Posterior vena cava (tissue), 2 donors: Measurements from ENCODE around the gene SLC22A8. TPM values are rescaled to one million over a fixed set of nuclear protein-coding genes. Genes with fewer than 3 reads are reported as not detected.
A peak's percentile ranks its signal among the peaks of the same experiment; 100 is the strongest.
"Not testable (repeated sequence)": the region's sequence is repeated elsewhere in the genome, so short reads cannot be mapped to it uniquely, and the experiment has no call there.

Experiments used
- DNase-seq: peaks from one replicate; pipeline ENCODE4 v3.0.0-alpha.2; 2020; ENCODE audit warnings: low spot score
- intact Hi-C, 2 donors: fragments of 100-400 bp; cut with DNase I; formaldehyde crosslinking; loops; one replicate each; pipeline versions ENCODE4 v1.14.1 to v1.14.2; 2022 to 2023
- long read RNA-seq, 2 donors: library from polyadenylated mRNA; unstranded; transcript quantifications; one replicate each; pipeline ENCODE4 v2.0.0, GENCODE V29; 2020 to 2021
- total RNA-seq, 2 donors: library from RNA; stranded (reverse); fragmentation: NEBNext Ultra II Directional; extraction: Animal tissue kit (Norgen Biotek cat#: 25700); gene quantifications; one replicate each; pipeline ENCODE4 v1.2.1, GENCODE V29; 2021
- donor health status: DM: yes; HTN: yes; CAD: no.
- donor health status: DM: yes; HTN: yes; CAD: no.

Gene SLC22A8, protein sequence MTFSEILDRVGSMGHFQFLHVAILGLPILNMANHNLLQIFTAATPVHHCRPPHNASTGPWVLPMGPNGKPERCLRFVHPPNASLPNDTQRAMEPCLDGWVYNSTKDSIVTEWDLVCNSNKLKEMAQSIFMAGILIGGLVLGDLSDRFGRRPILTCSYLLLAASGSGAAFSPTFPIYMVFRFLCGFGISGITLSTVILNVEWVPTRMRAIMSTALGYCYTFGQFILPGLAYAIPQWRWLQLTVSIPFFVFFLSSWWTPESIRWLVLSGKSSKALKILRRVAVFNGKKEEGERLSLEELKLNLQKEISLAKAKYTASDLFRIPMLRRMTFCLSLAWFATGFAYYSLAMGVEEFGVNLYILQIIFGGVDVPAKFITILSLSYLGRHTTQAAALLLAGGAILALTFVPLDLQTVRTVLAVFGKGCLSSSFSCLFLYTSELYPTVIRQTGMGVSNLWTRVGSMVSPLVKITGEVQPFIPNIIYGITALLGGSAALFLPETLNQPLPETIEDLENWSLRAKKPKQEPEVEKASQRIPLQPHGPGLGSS
- not detected for total RNA-seq
- long read RNA-seq, donor 1: 0 reads
- long read RNA-seq, donor 2: 0 reads

DNA sequence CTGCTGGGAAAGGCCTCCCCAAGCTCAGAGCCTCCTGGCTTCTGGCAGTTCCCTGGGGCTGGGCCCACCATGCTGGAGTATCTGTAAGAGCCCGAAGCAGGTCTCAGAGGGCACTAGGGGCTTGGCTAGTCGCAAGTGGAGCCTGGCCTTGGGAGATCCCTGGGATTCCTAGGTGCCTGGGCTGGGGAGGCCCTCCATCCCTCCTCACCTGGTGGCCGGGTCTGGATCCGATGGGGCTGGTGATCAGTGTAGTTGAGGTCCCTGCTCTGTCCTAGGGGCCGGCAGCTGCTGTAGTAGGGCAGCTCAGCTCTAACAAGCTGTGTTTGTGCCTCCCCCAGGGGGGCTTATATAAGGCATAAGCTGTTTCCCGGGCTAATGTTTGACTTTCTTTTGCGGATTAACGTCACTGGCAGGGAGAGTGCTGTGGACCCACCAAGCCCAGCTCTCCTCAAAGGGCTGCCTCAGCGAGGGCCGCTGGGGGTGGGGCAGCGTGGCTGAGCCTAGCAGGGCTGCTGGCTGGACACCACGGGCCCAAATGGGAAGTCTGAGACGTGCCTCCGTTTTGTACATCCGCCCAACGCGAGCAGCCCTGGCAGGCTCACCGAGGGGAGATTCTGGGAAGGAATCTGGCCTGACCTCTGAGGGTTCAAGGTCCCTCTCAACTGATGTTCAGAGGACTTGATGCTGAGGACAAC lies at the start of gene SLC22A8:
Gene SLC22A8, minus strand, starts transcription at position 321 of the 695 bp plus-strand sequence. CDS start 883 bp downstream, outside the sequence.
- no peak for DNase-seq
- intact Hi-C loops: no loop called here

DNA sequence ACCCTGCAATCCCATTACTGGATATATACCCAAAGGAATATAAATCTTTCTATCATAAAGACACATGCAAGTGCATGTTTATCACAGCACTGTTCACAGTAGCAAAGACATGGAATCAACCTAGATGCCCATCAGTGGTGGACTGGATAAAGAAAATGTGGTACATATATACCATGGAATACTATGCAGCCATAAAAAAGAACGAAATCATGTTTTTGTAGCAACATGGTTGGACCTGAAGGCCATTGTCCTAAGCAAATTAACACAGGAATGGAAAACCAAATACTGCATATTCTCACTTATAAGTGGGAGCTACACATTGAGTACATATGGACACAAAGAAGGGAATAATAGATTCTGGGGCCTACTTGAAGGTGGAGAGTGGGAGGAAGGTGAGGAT lies 30.6 kb upstream of the SLC22A8 start:
- DNase-seq, intact Hi-C loops: not testable (repeated sequence)

DNA sequence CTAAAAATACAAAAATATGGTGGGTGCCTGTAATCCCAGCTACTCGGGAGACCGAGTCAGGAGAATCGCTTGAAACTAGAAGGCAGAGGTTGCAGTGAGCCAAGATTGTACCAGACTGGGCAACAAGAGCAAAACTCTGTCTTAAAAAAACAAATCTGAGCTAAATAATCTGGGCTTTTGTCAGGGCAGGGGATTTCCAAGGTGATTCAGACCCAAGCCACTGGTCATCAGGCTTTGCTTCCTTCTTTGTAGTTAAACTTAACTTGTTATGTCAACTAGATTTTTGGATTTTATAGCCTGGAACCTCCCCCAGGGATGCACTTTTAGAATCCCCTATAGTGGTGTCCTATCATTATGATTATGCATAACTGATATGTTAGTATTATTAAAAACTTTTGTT lies 27.0 kb upstream of the SLC22A8 start:
- no peak for DNase-seq
- intact Hi-C loops: no loop called here

GRCh38 chr11:63032457-63032856 lies 16.8 kb upstream of the SLC22A8 start:
- intact Hi-C loops: no loop called here
- no peak for DNase-seq

DNA sequence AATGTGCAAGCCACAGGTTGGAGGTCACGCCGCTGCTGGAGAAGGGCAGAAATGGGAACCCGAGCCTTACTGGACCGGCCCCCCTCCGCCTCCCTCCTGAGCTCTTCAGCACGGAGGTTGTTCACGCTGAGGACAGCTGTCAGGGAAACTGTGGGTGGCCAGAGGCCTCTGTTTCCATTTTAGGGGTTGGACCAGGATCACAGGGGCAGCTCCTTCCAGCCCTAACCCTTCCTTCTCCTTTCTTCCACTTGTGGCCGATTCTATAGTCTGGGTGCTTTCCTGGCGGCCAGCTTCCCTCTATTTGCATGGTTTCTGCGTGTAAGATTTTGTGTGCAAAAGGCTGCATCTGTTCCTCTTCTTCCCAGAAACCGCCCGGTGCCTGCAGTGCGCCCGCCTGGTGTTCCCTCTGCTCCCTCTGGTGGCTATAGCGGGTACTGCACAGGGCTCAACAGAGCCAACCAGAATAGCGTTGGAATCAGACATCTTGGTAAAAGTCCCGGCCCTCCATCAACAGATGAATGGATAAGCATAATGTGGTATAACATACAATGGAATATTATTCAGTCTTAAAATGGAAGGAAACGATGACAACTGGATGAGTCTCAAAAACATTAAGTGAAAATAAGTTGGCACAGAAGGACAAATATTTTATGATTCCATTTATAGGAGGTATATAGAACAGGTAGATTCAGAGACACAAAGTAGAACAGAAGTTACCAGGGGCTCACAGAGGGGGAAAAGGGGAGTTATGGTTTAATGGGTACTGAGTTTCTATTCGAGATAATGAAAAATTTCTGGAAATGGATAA lies 8.4 kb upstream of the SLC22A8 start:
- intact Hi-C loops: loop anchor here (1.0 to 2.0 kb wide), 2 partner anchors 115 to 118 kb away; no protein-coding TSS in a partner anchor
- peak; percentile 96 for DNase-seq

- no peak for DNase-seq
- intact Hi-C loops: no loop called here
Observed at GRCh38 chr11:63023222-63023814, 7.7 kb upstream of the SLC22A8 start.

DNA sequence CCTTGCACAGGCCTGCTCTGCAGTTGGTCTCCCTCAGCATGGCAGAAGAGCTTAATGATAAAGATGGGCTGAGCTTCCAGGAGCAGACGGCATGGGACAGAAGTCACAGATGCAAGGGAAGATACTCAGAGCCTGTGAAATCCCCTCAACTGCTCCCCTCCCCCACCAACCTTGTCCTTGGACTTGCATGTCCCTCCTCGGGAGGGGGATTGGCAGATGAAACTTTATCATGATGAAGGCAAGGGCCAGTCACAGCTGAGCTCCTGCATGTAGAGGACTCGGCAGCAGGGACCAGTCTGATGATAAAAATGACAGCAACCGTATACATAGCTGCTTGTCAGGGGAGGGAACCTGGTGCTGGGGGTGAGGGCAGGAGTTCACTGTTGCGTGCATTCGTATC lies 6.8 kb upstream of the SLC22A8 start:
- intact Hi-C loops: no loop called here
- DNase-seq: no peak

DNA sequence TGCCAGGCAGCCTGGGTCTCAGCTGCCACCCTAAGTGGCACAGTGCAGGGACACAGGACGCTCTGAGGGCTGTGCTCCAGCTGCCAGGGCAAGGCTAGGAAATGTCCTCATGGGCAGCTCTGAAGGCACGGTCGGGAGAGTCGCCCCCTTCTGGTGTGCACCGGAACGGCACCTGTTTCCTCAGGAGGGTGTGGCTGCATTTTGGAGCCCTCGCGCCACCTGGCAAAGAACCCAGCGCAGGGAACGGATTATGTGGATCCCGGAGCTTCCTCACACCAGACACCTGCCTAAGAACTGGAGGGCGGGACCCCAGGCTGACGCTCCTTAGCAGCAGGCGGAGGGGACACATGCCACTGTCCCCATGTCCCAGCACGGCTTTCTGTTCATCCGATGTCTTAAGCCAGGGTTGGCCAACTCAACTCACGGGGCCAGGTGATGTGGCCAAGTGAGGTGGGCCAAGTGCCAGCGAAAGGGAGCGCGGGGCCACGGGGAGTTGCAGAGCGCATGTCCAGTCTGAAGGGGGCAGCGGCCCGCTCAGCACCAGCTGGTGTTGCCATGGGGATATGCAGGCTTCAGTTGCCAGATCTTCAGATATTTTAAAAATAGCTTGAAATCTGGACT lies 5.1 kb upstream of the SLC22A8 start:
- DNase-seq: no peak
- intact Hi-C loops: no loop called here

DNA sequence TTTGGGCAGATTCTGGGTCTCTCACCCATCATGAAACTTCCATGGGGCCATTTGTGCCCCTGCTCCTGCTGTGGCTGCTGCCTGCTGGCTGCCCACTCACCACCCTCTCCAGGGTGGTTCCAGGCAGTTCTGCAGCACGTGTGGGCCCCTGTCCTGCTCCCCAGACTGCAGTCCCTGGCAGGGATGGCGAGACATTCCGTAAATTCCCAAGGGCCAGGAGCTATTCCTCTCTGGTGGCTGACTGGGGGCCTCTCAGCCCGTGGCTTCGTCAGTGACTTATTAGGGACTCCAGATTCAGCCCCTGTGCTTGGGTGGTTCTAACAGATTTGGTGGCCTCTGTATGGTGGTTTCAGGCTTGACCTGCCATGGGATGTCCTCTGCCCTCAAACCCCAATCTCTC lies 3.9 kb upstream of the SLC22A8 start:
- intact Hi-C loops: no loop called here

DNA sequence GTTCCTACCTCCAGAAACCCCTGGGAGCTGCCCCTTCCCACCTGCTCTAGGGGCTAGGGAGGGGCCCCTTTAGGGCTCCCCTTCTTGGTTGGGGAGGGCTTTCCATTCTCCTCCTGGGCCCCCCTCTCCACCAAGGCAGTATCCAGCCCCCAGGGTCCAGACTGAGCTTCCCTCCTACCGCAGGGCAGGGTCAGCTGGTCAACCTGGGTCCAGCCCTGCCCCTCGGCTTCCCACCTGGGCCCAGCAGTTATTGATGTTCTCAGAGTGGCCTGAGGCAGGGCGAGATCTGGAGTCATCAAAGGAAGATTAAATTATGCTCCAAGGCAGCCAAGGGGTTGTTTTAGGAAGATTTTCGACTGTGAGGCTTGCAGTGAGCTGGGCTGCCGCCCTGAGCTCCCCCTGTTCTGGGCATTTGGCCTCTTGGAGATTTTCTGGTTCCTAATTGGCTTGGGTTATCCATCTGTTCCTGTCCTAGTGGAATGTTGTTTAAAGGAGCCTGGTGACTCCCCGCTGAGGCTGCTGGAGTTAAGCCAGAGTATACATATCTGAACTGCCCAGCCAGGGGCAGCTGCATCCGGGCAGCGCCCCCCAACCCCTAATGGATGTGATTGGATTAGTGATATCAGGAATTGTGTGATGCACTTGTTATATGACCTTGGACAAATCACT lies 1.8 kb upstream of the SLC22A8 start:
- DNase-seq: no peak
- intact Hi-C loops: no loop called here

More for the DNA sequence above, 3.9 kb upstream of the SLC22A8 start:
- no peak for DNase-seq

DNA sequence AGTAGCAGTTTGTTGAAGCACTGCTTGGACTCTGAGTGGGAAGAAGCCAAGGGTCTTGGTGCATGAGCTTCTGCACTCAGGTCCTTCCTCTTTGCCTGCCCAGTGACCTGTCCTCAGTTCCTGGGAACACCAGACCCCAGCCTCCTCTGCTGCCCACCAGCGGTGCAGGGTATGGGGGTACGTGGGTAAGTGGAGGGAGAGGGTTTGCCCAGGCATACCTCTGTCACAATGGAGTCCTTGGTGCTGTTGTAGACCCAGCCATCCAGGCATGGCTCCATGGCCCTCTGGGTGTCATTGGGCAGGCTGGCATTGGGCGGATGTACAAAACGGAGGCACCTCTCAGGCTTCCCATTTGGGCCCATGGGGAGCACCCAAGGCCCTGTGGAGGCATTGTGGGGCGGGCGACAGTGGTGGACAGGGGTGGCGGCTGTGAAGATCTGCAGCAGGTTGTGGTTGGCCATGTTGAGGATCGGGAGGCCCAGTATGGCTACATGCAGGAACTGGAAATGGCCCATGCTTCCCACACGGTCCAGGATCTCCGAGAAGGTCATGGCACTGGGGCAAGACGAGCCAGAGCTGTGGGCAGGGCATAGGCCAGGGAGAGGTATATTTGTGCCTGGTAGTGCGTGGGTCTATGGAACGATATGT lies 1.1 kb downstream of the SLC22A8 start:
- intact Hi-C loops: no loop called here
- no peak for DNase-seq

GRCh38 chr11:63012839-63013238 lies 2.8 kb downstream of the SLC22A8 start:
- intact Hi-C loops: no loop called here

GRCh38 chr11:63012430-63012829 lies 3.2 kb downstream of the SLC22A8 start:
- intact Hi-C loops: no loop called here
- no peak for DNase-seq

More at GRCh38 chr11:63012839-63013238, 2.8 kb downstream of the SLC22A8 start:
- DNase-seq: no peak

DNA sequence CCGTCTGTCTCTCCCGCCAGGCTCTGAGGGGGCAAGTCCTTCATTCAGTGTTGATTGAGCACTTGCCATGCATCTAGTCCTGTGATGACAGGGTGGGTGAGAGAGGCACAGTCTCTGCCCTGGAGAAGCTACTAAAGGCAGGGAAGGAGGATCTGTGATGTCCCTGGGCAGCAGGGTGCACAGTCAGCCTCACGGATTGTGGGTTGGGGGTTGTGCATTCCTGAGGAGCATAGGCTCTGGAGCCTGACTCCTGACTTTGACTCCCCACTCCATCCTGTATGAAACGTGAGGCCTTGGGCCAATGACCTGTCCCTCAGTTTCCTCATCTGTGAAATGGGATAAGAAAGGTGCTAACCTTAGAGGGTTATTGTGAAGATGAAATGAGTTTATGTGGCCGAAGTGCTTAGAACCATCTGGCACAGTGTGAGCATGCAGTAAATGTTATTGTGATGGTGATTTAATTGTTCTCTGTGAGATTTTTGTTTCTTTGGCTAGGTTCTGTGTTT lies 4.7 kb downstream of the SLC22A8 start:
- intact Hi-C loops: no loop called here
- DNase-seq: no peak

- intact Hi-C loops: no loop called here
- no peak for DNase-seq
Observed at GRCh38 chr11:63007920-63008319, 7.7 kb downstream of the SLC22A8 start.

DNA sequence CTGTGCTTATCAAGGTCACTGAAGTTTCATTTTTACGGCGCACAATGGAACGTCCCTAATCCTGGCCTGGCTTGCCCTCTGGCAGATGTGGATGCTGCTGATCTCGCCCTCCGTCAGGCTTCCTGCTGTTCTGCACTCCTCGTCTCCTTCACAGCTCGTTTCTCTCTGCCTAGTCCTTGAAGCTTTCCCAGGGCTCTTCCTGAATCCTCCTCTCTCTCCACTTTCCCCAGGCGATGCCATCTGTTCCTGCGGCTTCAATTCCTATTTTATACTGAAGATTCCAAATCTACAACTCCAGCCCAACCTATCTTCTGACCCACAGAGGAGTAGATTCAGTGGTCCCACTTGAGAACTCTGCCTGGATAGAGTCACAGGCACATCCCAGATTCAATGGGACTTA lies 14.2 kb downstream of the SLC22A8 start:
- DNase-seq: no peak
- intact Hi-C loops: no loop called here

DNA sequence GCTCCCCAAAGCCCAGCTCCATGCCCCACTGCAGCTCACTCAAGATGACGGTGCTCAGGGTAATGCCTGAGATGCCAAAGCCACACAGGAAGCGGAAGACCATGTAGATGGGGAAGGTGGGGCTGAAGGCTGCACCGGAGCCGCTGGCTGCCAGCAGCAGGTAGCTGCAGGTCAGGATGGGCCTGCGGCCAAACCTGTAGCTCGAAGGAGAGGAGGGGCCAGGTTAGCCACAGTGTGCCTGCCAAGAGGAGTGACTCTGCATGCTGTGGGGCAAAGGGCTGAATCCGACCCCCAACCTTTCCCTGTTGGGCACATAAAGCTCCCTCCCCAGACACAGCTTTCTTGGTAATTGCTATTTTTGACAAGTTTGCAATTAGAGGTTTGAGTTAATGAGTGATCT lies 16.0 kb downstream of the SLC22A8 start:
- no peak for DNase-seq
- intact Hi-C loops: no loop called here

DNA sequence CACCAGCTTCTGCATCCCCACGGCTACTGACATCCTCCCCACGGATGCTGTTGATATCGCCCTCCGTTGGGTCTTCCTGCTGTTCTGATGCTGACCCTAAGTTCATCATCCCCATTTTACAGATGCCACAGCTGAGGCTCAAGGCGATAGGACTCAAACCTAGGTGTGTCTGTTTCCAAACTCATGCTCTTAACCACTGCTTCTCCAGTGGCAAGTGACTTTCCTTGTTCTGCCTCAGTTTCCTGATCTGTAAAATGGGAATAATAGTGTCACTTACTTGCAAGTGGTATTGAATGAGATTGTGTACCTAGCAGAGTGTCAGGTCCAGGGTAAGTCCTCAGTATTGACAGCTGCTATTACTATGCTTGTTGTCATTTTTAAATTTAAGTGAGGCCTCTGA lies 16.5 kb downstream of the SLC22A8 start:
- intact Hi-C loops: no loop called here
- no peak for DNase-seq
